ENCODE measurements around the gene RUBCN. TPM values are rescaled to one million over a fixed set of nuclear protein-coding genes. Genes with fewer than 3 reads are reported as not detected.

RUBCN gene
- polyA plus RNA-seq, 1 of the 3 experiments (the other 2 are of a cell fraction) = 14.9 TPM

DNA sequence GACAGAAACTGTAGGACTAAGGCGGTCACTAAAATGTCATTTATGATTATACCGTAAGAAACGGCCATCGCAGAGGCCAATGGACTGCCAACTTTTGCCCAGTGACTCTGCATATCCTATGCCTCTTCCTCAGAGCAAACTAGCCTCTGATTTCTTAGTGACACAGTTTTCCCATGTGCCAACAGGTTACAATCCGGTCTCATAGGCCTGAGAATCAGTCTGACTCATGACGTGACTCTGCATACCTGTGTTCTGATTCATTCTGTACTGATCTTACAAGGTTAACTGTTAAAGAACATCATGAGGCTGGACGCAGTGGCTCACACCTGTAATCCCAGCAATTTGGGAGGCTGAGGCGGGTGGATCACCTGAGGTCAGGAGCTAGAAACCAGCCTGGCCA is 17.8 kb downstream of the RUBCN start:
- Histone ChIP-seq H3K27ac (ENCODE audit: low read depth in 2 of 2, low read length in 1 of 2) (peak overlapping the region in 1 of 2 experiments; percentile 85; a peak in 2 of 4 replicates), H3K79me2 (ENCODE audit: insufficient read depth) (peaks cover 34% of the 10 kb centered on the region; the same call in 1 of the 2 replicates), H2AFZ (ENCODE audit: low read depth) (no peak overlapping the region), H3K4me1 (ENCODE audit: control insufficient read depth in 1 of 2, insufficient read depth in 2 of 2, low read depth in 1 of 2, low read length in 1 of 2) (peaks cover 0 to 7% of the 10 kb centered on the region in 2 experiments; a peak in 1 of 4 replicates), H3K4me2 (no peak overlapping the region), H3F3A (replicated peaks; ENCODE audit: insufficient read depth) (no peaks in the 10 kb centered on the region), H3K36me3 (replicated peaks in 1 of 2; ENCODE audit: control insufficient read depth in 1 of 2, insufficient read depth in 2 of 2, low read length in 1 of 2) (peaks cover 0 to 4% of the 10 kb centered on the region in 2 experiments), H3K4me3 (ENCODE audit: low read depth in 2 of 2, low read length in 1 of 2) (no peak overlapping the region), H3K9ac (peak overlapping the region; percentile 42; the same call in 1 of the 2 replicates), H4K20me1 (ENCODE audit: insufficient read depth) (no peaks in the 10 kb centered on the region), H3K9me3 (peaks cover 4% of the 10 kb centered on the region; the same call in 1 of the 2 replicates), H3K9me2 (no peaks in the 10 kb centered on the region), H3K27me3 (ENCODE audit: insufficient read depth) (no peaks in the 10 kb centered on the region)
- CTCF ChIA-PET = interaction anchor here (1.0 to 1.1 kb wide), 2 partner anchors 10 to 120 kb away, joined by 3 read pairs; no protein-coding TSS in a partner anchor
- POLR2A ChIA-PET = no interaction called here
- TF ChIP-seq, protein P1, sequence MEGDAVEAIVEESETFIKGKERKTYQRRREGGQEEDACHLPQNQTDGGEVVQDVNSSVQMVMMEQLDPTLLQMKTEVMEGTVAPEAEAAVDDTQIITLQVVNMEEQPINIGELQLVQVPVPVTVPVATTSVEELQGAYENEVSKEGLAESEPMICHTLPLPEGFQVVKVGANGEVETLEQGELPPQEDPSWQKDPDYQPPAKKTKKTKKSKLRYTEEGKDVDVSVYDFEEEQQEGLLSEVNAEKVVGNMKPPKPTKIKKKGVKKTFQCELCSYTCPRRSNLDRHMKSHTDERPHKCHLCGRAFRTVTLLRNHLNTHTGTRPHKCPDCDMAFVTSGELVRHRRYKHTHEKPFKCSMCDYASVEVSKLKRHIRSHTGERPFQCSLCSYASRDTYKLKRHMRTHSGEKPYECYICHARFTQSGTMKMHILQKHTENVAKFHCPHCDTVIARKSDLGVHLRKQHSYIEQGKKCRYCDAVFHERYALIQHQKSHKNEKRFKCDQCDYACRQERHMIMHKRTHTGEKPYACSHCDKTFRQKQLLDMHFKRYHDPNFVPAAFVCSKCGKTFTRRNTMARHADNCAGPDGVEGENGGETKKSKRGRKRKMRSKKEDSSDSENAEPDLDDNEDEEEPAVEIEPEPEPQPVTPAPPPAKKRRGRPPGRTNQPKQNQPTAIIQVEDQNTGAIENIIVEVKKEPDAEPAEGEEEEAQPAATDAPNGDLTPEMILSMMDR (IDR thresholded peaks at IDR 0.05) = no peak
- TF ChIP-seq, protein P2, sequence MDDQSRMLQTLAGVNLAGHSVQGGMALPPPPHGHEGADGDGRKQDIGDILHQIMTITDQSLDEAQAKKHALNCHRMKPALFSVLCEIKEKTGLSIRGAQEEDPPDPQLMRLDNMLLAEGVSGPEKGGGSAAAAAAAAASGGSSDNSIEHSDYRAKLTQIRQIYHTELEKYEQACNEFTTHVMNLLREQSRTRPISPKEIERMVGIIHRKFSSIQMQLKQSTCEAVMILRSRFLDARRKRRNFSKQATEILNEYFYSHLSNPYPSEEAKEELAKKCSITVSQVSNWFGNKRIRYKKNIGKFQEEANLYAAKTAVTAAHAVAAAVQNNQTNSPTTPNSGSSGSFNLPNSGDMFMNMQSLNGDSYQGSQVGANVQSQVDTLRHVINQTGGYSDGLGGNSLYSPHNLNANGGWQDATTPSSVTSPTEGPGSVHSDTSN (IDR thresholded peaks at IDR 0.05) = no peak
- no peak for TF ChIP-seq NFIC (IDR thresholded peaks at IDR 0.05; ENCODE audit: borderline replicate concordance)
- no peak for TF ChIP-seq RAD21 (IDR thresholded peaks at IDR 0.05; ENCODE audit: low read length)
- no peak for TF ChIP-seq MEF2A (IDR thresholded peaks at IDR 0.05; ENCODE audit: borderline replicate concordance, low read depth)
- TF ChIP-seq GABPA (IDR thresholded peaks at IDR 0.05; ENCODE audit: low read depth) = no peak
- no peak for TF ChIP-seq TAF1 (IDR thresholded peaks at IDR 0.05; ENCODE audit: borderline replicate concordance, low read depth, low read length)
- no peak for TF ChIP-seq FOXM1 (IDR thresholded peaks at IDR 0.05; ENCODE audit: low read depth)
- no peak for TF ChIP-seq GATA2 (CRISPR knock-in tag; IDR thresholded peaks at IDR 0.05)
- peak; percentile 36; the same call in 1 of the 2 replicates for TF ChIP-seq TCF12 (IDR thresholded peaks at IDR 0.05)
- peak; percentile 76 for TF ChIP-seq JUND (IDR thresholded peaks at IDR 0.05)
- TF ChIP-seq SIN3A (IDR thresholded peaks at IDR 0.05; ENCODE audit: borderline replicate concordance, low read depth, low read length) = no peak
- no peak for TF ChIP-seq RFX5 (IDR thresholded peaks at IDR 0.05; ENCODE audit: low read length)
- TF ChIP-seq, protein P3, sequence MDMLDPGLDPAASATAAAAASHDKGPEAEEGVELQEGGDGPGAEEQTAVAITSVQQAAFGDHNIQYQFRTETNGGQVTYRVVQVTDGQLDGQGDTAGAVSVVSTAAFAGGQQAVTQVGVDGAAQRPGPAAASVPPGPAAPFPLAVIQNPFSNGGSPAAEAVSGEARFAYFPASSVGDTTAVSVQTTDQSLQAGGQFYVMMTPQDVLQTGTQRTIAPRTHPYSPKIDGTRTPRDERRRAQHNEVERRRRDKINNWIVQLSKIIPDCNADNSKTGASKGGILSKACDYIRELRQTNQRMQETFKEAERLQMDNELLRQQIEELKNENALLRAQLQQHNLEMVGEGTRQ (IDR thresholded peaks at IDR 0.05; ENCODE audit: borderline replicate concordance, low read depth, low read length) = no peak
- TF ChIP-seq ELF1 (IDR thresholded peaks at IDR 0.05) = no peak
- TF ChIP-seq POLR2AphosphoS5 (IDR thresholded peaks at IDR 0.05; ENCODE audit: low read depth, low read length) = 0 out of 2 replicates have a peak, but pooled peaks have one; percentile 19
- TF ChIP-seq, protein P4, sequence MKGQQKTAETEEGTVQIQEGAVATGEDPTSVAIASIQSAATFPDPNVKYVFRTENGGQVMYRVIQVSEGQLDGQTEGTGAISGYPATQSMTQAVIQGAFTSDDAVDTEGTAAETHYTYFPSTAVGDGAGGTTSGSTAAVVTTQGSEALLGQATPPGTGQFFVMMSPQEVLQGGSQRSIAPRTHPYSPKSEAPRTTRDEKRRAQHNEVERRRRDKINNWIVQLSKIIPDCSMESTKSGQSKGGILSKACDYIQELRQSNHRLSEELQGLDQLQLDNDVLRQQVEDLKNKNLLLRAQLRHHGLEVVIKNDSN (IDR thresholded peaks at IDR 0.05; ENCODE audit: borderline replicate concordance, low read depth) = no peak
- TF ChIP-seq FOSL2 (IDR thresholded peaks at IDR 0.05; ENCODE audit: borderline replicate concordance, low read depth) = peak; percentile 92
- TF ChIP-seq, protein P5, sequence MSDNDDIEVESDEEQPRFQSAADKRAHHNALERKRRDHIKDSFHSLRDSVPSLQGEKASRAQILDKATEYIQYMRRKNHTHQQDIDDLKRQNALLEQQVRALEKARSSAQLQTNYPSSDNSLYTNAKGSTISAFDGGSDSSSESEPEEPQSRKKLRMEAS (IDR thresholded peaks at IDR 0.05; ENCODE audit: low read depth) = peak; percentile 47; the same call in 1 of the 2 replicates
- DNase-seq = no peak
- 54% methylated on average over 8 of the region's 8 CpGs for WGBS (ENCODE audit: low lambda C conversion rate)

Measured in SK-N-SH (cell line).